Subcutaneous abdominal adipose tissue (tissue), 5 donors: ENCODE results near the gene EFNA5.

ENCODE experiments used
- H3K27ac ChIP-seq: one replicate; pipeline ENCODE4 v1.7.0; 2013; ENCODE audit warnings: low read depth, mild to moderate bottlenecking, inconsistent platforms, low read length, moderate library complexity
- H3K27me3 ChIP-seq, 5 donors: one replicate each; pipeline ENCODE4 v1.7.0; 2013; ENCODE audit warnings: low read length in 5 of 5, inconsistent platforms in 1 of 5; ENCODE audit not compliant: control insufficient read depth in 5 of 5, insufficient read depth in 4 of 5
- H3K36me3 ChIP-seq, 5 donors: one replicate each; pipeline ENCODE4 v1.7.0; 2013; ENCODE audit warnings: low read length in 5 of 5; ENCODE audit not compliant: control insufficient read depth in 5 of 5, insufficient read depth in 5 of 5
- H3K4me1 ChIP-seq, 5 donors: one replicate each; pipeline ENCODE4 v1.7.0; 2013; ENCODE audit warnings: low read length in 5 of 5, mild to moderate bottlenecking in 3 of 5, moderate library complexity in 1 of 5; ENCODE audit not compliant: control insufficient read depth in 5 of 5, insufficient read depth in 5 of 5
- H3K4me3 ChIP-seq, 5 donors: one replicate each; pipeline ENCODE4 v1.7.0; 2013; ENCODE audit warnings: low read length in 5 of 5, low read depth in 1 of 5
- H3K9ac ChIP-seq, 5 donors: one replicate each; pipeline ENCODE4 v1.7.0; 2013; ENCODE audit warnings: low read length in 5 of 5, mild to moderate bottlenecking in 4 of 5, moderate library complexity in 3 of 5
- H3K9me3 ChIP-seq, 5 donors: one replicate each; pipeline ENCODE4 v1.7.0; 2013; ENCODE audit warnings: low read length in 5 of 5; ENCODE audit not compliant: control insufficient read depth in 5 of 5
- donor health status: healthy.
- donor health status: healthy.
- donor health status: healthy.
- donor health status: healthy.
- donor health status: healthy.

Gene EFNA5

GRCh38 chr5:107651325-107651724, 19.4 kb downstream of the EFNA5 start:
- no peaks in the 10 kb centered on the region for H3K36me3 ChIP-seq
- H3K4me3 ChIP-seq: no peak overlapping the region
- peaks cover 0 to 15% (median 0%) of the 10 kb centered on the region in 5 donors for H3K4me1 ChIP-seq

GRCh38 chr5:107646418-107646817, 24.3 kb downstream of the EFNA5 start:
- Histone ChIP-seq H3K4me1 (no peaks in the 10 kb centered on the region), H3K27me3 (no peaks in the 10 kb centered on the region), H3K4me3 (no peak overlapping the region), H3K27ac (no peak overlapping the region), H3K36me3 (no peaks in the 10 kb centered on the region), H3K9ac (no peak overlapping the region), H3K9me3 (no peaks in the 10 kb centered on the region)

More at GRCh38 chr5:107651325-107651724, 19.4 kb downstream of the EFNA5 start:
- H3K9ac ChIP-seq: no peak overlapping the region
- no peak overlapping the region for H3K27ac ChIP-seq
- no peaks in the 10 kb centered on the region for H3K9me3 ChIP-seq
- no peaks in the 10 kb centered on the region for H3K27me3 ChIP-seq

- no peaks in the 10 kb centered on the region for H3K9me3 ChIP-seq
- H3K4me1 ChIP-seq: peaks cover 0 to 15% (median 6%) of the 10 kb centered on the region in 5 donors
- no peaks in the 10 kb centered on the region for H3K27me3 ChIP-seq
- H3K9ac ChIP-seq: no peak overlapping the region
- no peak overlapping the region for H3K27ac ChIP-seq
- H3K4me3 ChIP-seq: no peak overlapping the region
- H3K36me3 ChIP-seq: no peaks in the 10 kb centered on the region
These were observed 30.2 kb downstream of the EFNA5 start for GRCh38 chr5:107640568-107640967.

- Histone ChIP-seq H3K27ac (no peak overlapping the region), H3K27me3 (no peaks in the 10 kb centered on the region), H3K36me3 (no peaks in the 10 kb centered on the region), H3K9me3 (no peaks in the 10 kb centered on the region), H3K4me3 (no peak overlapping the region), H3K9ac (no peak overlapping the region), H3K4me1 (peaks cover 0 to 20% (median 12%) of the 10 kb centered on the region in 5 donors)
These were observed 30.7 kb downstream of the EFNA5 start for GRCh38 chr5:107639990-107640389.

GRCh38 chr5:107636555-107636954, 34.2 kb downstream of the EFNA5 start:
- Histone ChIP-seq H3K36me3 (no peaks in the 10 kb centered on the region), H3K27ac (no peak overlapping the region), H3K4me3 (no peak overlapping the region), H3K9me3 (no peaks in the 10 kb centered on the region), H3K4me1 (peaks cover 0 to 33% (median 15%) of the 10 kb centered on the region in 5 donors), H3K9ac (no peak overlapping the region), H3K27me3 (no peaks in the 10 kb centered on the region)

GRCh38 chr5:107636068-107636467, 34.7 kb downstream of the EFNA5 start:
- Histone ChIP-seq H3K9ac (no peak overlapping the region), H3K9me3 (no peaks in the 10 kb centered on the region), H3K4me1 (peaks cover 0 to 33% (median 15%) of the 10 kb centered on the region in 5 donors), H3K27ac (no peak overlapping the region), H3K4me3 (no peak overlapping the region), H3K36me3 (no peaks in the 10 kb centered on the region), H3K27me3 (no peaks in the 10 kb centered on the region)

GRCh38 chr5:107634981-107635848, 35.5 kb downstream of the EFNA5 start:
- Histone ChIP-seq H3K9me3 (no peaks in the 10 kb centered on the region), H3K4me1 (peaks cover 0 to 33% (median 15%) of the 10 kb centered on the region in 5 donors), H3K4me3 (no peak overlapping the region), H3K27me3 (no peaks in the 10 kb centered on the region), H3K36me3 (no peaks in the 10 kb centered on the region), H3K9ac (no peak overlapping the region), H3K27ac (no peak overlapping the region)

- no peaks in the 10 kb centered on the region for H3K27me3 ChIP-seq
- no peak overlapping the region for H3K27ac ChIP-seq
- H3K9ac ChIP-seq: no peak overlapping the region
- no peaks in the 10 kb centered on the region for H3K9me3 ChIP-seq
- no peak overlapping the region for H3K4me3 ChIP-seq
- peaks cover 0 to 33% (median 15%) of the 10 kb centered on the region in 5 donors for H3K4me1 ChIP-seq
- peaks cover 0 to 3% (median 0%) of the 10 kb centered on the region in 5 donors for H3K36me3 ChIP-seq
These were observed 37.4 kb downstream of the EFNA5 start for GRCh38 chr5:107633171-107633901.

- Histone ChIP-seq H3K4me1 (peaks cover 0 to 32% (median 15%) of the 10 kb centered on the region in 5 donors), H3K27me3 (no peaks in the 10 kb centered on the region), H3K36me3 (peaks cover 0 to 3% (median 0%) of the 10 kb centered on the region in 5 donors), H3K4me3 (no peak overlapping the region), H3K27ac (peak overlapping the region; percentile 7), H3K9ac (no peak overlapping the region), H3K9me3 (no peaks in the 10 kb centered on the region)
These were observed 38.9 kb downstream of the EFNA5 start for GRCh38 chr5:107631805-107632362.

- no peaks in the 10 kb centered on the region for H3K27me3 ChIP-seq
- no peaks in the 10 kb centered on the region for H3K9me3 ChIP-seq
- H3K4me3 ChIP-seq: no peak overlapping the region
- H3K27ac ChIP-seq: no peak overlapping the region
- H3K9ac ChIP-seq: no peak overlapping the region
- H3K4me1 ChIP-seq: peaks cover 0 to 15% (median 5%) of the 10 kb centered on the region in 5 donors
- peaks cover 0 to 3% (median 0%) of the 10 kb centered on the region in 5 donors for H3K36me3 ChIP-seq
These were observed 40.6 kb downstream of the EFNA5 start for GRCh38 chr5:107630184-107630583.
